SIG-M5 (cell line): Measurements from ENCODE around the gene SCYGR1.
A peak's percentile ranks its signal among the peaks of the same experiment; 100 is the strongest.
"Not testable (repeated sequence)": the region's sequence is repeated elsewhere in the genome, so short reads cannot be mapped to it uniquely, and the experiment has no call there.

Experiments used
- DNase-seq: peaks from one replicate; lab custom pipeline; 2025; lab: John Stamatoyannopoulos, UW

SCYGR1 gene

GRCh38 chr2:227370791-227371312 is 16.9 kb downstream of the SCYGR1 start:
- peak; percentile 78 for DNase-seq

- no peak for DNase-seq
These were observed 17.7 kb downstream of the SCYGR1 start for GRCh38 chr2:227370092-227370491.

GRCh38 chr2:227368574-227368973 is 19.2 kb downstream of the SCYGR1 start:
- DNase-seq = no peak

- no peak for DNase-seq
These were observed 20.3 kb downstream of the SCYGR1 start for GRCh38 chr2:227367427-227367795.

GRCh38 chr2:227366769-227367426 is 20.9 kb downstream of the SCYGR1 start:
- DNase-seq = no peak

GRCh38 chr2:227365833-227366232 is 21.9 kb downstream of the SCYGR1 start:
- DNase-seq = no peak

- not testable (repeated sequence) for DNase-seq
These were observed 23.0 kb downstream of the SCYGR1 start for GRCh38 chr2:227364585-227365263.

GRCh38 chr2:227363756-227364155 is 24.0 kb downstream of the SCYGR1 start:
- no peak for DNase-seq

GRCh38 chr2:227360351-227360750 is 27.4 kb downstream of the SCYGR1 start:
- no peak for DNase-seq

- DNase-seq = no peak
These were observed 36.1 kb downstream of the SCYGR1 start for GRCh38 chr2:227351639-227352038.

GRCh38 chr2:227349989-227350612 is 37.6 kb downstream of the SCYGR1 start:
- no peak for DNase-seq

GRCh38 chr2:227348324-227348723 is 39.4 kb downstream of the SCYGR1 start:
- no peak for DNase-seq

- no peak for DNase-seq
These were observed 40.6 kb downstream of the SCYGR1 start for GRCh38 chr2:227347117-227347516.

- DNase-seq = no peak
These were observed 43.5 kb downstream of the SCYGR1 start for GRCh38 chr2:227344231-227344630.

GRCh38 chr2:227341553-227341952 is 46.2 kb downstream of the SCYGR1 start:
- no peak for DNase-seq

GRCh38 chr2:227340106-227340505 is 47.6 kb downstream of the SCYGR1 start:
- no peak for DNase-seq

- no peak for DNase-seq
These were observed 48.6 kb downstream of the SCYGR1 start for GRCh38 chr2:227339098-227339599.
